Forelimb muscle (tissue), 1 donor: ENCODE results near the gene TOLLIP. TPM values are rescaled to one million over a fixed set of nuclear protein-coding genes. Genes with fewer than 3 reads are reported as not detected.
"Not testable (repeated sequence)": the region's sequence is repeated elsewhere in the genome, so short reads cannot be mapped to it uniquely, and the experiment has no call there.

Source experiments
- DNase-seq: peaks from one replicate; pipeline ENCODE4 v3.0.0-alpha.2; 2013; ENCODE audit warnings: low read depth
- polyA plus RNA-seq: library from polyadenylated mRNA; unstranded; fragments of 120-200 nt; gene quantifications from one replicate; pipeline ENCODE4 v1.2.1, GENCODE V29; 2013; ENCODE audit not compliant: insufficient read length

The TOLLIP gene
- polyA plus RNA-seq, 1 donor = 31.7 TPM

DNA sequence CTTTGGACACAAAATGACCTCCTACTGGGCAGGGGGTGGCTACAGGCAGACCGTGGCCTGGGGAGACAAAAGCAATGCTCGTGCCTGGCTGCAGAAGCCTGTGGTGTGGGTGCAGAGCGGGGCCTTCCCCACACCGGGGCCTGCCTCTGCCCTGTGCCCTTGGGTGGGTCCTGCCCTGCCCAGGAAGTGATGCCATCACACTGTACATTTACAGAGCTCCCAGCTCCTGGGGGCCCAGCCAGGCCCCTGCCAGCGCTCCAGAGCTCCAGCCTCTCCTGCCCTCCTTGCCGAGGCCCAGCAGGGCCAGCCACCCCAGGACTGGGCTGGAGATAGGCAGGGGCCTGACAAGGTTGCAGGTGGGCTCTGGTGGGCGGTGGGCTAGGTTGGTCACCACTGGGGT, 46.4 kb downstream of the TOLLIP start:
- DNase-seq = no peak

DNA sequence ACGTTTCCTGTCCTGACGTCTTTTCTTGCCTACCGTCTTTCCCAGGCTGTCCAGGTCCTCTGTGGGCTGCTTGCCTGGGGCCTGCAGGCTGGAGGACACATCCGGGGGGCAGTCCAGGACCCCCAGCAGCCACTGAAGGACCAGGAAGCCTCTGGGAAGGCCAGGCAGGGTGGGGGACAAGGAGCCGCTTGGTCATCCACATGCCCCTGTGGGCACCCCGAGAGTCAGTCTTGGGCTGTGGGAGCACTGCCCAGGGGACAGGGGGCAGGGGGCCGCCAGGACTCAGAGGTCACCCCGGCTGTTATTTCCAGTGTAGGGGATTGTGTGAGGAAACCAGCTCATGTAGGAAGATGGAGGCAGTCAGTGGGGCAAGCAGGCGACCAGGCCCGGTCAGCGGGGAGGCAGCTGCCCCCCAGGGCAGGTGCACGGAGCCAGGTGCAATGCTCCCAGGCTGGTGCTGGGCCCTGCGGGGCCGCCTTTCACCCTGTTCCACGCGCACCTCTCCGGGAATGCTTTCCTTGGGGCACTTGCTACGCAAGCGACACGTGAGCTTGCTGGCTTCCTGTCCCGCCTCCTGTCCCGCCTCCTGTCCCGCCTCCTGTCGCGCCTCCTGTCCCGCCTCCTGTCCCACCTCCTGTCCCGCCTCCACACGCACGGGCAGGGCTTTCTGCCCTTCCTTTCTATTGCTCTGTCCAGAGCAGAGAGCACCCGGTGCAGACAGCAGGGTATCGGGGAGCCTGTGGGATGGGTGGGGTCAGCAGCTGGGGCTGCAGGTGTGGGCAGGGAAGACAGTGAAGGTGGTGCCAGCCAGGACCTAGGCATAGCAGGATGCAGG, 47.0 kb downstream of the TOLLIP start:
- DNase-seq = peak; percentile 49

DNA sequence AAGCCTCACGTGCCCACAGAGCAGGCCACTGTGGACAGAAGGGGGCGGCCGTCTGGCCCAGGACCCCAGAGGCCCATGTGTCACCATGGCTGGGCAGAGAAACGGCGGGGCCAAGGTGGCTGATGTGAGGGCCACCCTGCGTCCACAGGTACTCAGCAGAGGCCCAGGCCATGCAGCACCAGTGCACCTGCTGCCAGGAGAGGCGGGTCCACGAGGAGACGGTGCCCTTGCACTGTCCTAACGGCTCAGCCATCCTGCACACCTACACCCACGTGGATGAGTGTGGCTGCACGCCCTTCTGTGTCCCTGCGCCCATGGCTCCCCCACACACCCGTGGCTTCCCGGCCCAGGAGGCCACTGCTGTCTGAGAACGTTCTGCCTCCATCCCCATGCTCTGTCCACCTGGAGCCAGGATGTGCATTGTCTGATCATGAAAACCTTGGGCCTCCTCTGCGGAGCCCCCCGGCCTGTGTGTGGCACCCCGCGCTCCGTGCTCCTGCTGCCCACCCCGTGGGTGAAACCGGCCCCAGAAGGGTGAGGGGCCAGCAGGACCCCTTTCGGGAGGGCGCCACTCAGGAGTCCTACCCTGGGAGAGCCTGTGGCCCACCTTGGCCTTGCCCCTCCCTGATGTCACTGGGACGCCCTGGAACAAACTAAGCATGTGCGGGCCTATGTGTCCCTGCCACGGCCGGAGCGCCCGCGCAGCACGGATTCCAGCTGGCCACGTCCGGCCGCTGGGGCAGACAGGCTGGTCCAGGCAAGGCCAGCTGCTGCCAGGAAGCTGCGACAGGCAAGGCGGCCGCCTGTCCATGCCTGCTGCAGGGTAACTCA, 48.0 kb downstream of the TOLLIP start:
- DNase-seq = no peak

DNA sequence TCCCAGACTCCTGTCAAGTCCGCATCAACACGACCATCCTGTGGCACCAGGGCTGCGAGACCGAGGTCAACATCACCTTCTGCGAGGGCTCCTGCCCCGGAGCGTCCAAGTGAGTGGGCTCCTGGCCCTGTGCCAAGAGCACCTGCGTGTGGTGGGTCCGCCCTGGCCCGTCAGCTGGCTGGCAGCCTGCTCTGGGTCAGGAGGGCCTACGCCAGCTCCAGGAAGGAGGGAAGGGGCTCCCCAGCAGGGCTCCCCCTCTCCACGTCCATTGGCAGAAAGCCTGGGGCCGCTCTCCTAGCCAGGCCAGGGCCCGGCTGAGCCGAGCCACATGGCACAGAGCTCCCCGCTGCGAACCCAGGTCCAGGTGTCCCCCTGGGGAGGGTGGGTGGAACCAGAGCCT, 48.8 kb downstream of the TOLLIP start:
- DNase-seq = no peak

DNA sequence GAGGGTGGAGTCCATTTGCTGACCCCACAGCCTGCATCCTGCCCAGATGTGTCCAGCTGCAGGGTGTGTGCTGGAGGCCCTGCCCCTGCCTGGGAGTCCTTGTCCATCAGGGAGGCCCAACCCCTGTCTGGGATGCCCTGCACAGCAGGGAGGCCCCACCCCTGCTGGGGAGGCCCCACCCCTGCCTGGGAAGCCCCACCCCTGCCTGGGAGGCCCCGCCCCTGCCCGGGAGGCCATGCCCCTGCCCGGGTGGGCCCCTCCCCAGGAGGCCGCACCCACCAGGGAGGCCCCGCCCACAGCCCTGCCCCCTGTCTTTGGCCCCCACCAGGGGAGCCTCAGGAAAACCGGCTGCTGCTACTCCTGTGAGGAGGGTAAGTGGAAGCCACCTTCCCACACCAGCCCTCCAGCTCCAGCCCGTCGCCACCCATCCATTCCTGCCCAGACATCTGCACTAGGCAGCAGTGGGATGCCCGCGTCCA, 49.4 kb downstream of the TOLLIP start:
- no peak for DNase-seq

DNA sequence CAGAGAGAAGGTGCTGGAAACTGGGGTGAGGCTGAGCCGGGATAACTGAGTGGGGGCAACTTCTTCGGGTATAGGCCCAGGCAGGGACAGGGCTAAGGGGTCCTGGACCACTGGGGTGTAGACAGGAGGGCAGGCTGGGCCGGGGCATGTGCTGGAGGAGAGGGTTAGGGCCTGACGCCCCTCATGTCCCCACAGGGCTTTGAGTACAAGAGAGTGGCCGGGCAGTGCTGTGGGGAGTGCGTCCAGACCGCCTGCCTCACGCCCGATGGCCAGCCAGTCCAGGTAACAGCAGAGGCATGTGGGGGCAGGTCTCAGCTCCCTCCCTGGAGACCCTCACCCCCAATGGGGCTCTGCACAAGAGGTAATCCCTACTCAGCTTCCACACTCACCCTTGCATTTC, 49.9 kb downstream of the TOLLIP start:
- no peak for DNase-seq

DNA sequence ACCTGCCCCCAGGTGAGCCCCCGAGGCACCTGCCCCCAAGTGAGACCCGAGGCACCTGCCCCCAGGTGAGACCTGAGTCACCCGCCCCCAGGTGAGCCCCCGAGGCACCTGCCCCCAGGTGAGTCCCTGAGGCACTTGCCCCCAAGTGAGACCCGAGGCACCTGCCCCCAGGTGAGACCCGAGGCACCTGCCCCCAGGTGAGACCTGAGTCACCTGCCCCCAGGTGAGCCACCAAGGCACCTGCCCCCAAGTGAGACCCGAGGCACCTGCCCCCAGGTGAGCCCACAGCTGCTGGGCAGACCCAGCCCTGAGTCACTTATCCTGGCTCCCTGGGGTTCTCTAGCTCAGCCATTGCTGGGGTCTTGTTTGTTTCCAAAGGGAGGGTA, 50.4 kb downstream of the TOLLIP start:
- DNase-seq = no peak

- DNase-seq = no peak
Observed at GRCh38 chr11:1258401-1259075, 50.9 kb downstream of the TOLLIP start.

DNA sequence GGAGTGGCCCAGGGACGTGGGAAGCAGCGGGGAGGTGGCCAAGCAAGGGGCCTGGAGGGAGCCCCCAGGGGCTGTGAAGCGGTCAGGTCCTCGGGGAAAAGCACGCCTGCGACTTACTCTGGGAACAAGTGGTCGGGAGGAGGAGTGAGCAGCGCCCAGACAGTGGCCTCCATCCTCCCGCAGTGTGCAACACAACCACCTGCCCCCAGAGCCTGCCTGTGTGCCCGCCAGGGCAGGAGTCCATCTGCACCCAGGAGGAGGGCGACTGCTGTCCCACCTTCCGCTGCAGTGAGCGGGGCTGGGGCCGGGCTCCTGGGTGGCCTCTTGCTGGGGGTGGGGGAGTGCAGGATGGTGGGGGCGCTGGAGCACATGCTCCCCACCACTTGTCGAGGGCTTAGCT, 51.5 kb downstream of the TOLLIP start:
- DNase-seq = no peak

GRCh38 chr11:1257366-1257765, 52.1 kb downstream of the TOLLIP start:
- no peak for DNase-seq

GRCh38 chr11:1256257-1257045, 53.0 kb downstream of the TOLLIP start:
- no peak for DNase-seq

DNA sequence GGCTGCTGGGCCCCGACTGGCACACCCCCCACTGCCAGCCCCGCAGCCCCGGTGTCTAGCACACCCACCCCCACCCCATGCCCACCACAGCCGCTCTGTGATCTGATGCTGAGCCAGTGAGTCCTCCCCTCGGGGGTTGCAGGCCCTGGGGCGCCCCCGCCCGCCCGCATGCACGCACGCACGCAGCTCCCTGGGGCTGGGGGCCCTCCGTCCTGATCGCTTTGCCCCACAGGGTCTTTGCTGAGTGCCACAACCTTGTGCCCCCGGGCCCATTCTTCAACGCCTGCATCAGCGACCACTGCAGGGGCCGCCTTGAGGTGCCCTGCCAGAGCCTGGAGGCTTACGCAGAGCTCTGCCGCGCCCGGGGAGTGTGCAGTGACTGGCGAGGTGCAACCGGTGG, 54.3 kb downstream of the TOLLIP start:
- DNase-seq = no peak

GRCh38 chr11:1254733-1255132, 54.7 kb downstream of the TOLLIP start:
- DNase-seq = no peak

- no peak for DNase-seq
Observed at GRCh38 chr11:1254086-1254648, 55.3 kb downstream of the TOLLIP start.

DNA sequence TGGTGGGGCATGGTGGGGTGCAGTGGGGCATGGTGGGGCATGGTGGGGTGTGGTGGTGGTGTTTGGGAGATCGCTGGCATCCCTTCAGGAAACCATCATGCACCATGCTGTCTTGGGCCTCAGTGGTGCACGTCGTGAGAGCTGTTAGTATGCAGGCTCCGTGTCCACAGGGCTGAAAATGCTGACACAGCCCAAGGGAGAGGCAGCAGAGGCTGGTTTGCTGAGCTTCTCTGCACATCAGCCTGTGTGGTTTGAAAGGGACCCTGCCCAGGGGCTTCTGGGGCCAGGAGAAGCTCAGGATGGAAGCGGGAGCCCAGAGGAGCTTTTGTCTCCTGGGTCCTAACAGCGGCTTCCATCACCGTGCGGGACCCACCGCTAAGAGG, 56.3 kb downstream of the TOLLIP start:
- no peak for DNase-seq

DNA sequence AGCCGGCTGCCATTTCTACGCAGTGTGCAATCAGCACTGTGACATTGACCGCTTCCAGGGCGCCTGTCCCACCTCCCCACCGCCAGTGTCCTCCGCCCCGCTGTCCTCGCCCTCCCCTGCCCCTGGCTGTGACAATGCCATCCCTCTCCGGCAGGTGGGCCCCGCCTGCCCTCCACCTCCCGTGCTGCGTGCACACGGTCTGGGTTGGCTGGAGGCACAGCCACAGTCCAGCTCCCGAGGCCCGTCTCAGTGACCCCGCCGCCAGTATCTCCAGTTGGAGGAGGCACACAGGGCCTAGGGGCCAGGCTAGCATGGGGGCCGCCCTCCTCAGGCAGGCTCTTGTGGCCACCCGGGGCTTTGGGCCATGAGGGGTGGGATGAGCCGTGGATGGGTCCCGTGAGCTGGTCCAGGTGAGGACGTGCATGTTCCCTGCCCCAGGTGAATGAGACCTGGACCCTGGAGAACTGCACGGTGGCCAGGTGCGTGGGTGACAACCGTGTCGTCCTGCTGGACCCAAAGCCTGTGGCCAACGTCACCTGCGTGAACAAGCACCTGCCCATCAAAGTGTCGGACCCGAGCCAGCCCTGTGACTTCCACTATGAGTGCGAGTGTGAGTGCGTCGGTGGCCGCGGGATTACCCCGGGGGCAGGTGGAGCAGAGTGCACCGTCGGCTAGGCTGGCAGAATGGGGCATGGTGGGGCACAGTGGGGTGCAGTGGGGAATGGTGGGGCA, 56.9 kb downstream of the TOLLIP start:
- DNase-seq = no peak

GRCh38 chr11:1251236-1251770, 58.1 kb downstream of the TOLLIP start:
- DNase-seq = no peak

GRCh38 chr11:1250411-1250810, 59.0 kb downstream of the TOLLIP start:
- DNase-seq = not testable (repeated sequence)

DNA sequence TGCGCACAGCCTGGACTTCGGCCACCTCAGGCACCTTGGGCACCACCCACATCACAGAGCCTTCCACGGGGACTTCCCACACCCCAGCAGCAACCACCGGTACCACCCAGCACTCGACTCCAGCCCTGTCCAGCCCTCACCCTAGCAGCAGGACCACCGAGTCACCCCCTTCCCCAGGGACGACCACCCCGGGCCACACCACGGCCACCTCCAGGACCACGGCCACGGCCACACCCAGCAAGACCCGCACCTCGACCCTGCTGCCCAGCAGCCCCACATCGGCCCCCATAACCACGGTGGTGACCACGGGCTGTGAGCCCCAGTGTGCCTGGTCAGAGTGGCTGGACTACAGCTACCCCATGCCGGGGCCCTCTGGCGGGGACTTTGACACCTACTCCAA, 60.5 kb downstream of the TOLLIP start:
- DNase-seq = not testable (repeated sequence)

DNA sequence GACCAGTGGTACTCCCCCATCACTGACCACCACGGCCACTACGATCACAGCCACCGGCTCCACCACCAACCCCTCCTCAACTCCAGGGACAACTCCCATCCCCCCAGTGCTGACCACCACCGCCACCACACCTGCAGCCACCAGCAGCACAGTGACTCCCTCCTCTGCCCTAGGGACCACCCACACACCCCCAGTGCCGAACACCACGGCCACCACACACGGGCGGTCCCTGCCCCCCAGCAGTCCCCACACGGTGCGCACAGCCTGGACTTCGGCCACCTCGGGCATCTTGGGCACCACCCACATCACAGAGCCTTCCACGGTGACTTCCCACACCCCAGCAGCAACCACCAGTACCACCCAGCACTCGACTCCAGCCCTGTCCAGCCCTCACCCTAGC, 62.4 kb downstream of the TOLLIP start:
- not testable (repeated sequence) for DNase-seq
